WTC11 (cell line): Measurements from ENCODE around the gene RASA1.

ENCODE experiments used
- ATF1 ChIP-seq: sonication (generic); formaldehyde crosslinking; IDR thresholded peaks from 2 replicates; pipeline ENCODE4 v1.8.1; 2023; ENCODE audit warnings: mild to moderate bottlenecking, moderate library complexity, missing genetic modification reagents
- CTCF ChIP-seq: fragments of 200-600 bp; IDR thresholded peaks from 2 replicates; pipeline ENCODE4 v1.8.0; 2022; ENCODE audit warnings: antibody characterized with exemption
- ELF4 ChIP-seq: sonication (generic); formaldehyde crosslinking; IDR thresholded peaks from 2 replicates; pipeline ENCODE4 v1.8.1; 2022; ENCODE audit warnings: low read depth, mild to moderate bottlenecking, moderate library complexity, missing genetic modification reagents
- FOXK1 ChIP-seq: sonication (generic); formaldehyde crosslinking; IDR thresholded peaks from 2 replicates; pipeline ENCODE4 v1.8.0; 2022; ENCODE audit warnings: mild to moderate bottlenecking, moderate library complexity, missing genetic modification reagents
- TEAD1 ChIP-seq: sonication (generic); formaldehyde crosslinking; IDR thresholded peaks from 2 replicates; pipeline ENCODE4 v1.8.0; 2022; ENCODE audit warnings: mild to moderate bottlenecking, missing genetic modification reagents
- USF1 ChIP-seq: sonication (generic); formaldehyde crosslinking; IDR thresholded peaks from 2 replicates; pipeline ENCODE4 v1.8.0; 2022; ENCODE audit warnings: mild to moderate bottlenecking, missing genetic modification reagents
- ZBTB43 ChIP-seq: sonication (generic); formaldehyde crosslinking; IDR thresholded peaks from 2 replicates; pipeline ENCODE4 v1.8.1; 2023; ENCODE audit warnings: mild to moderate bottlenecking, missing genetic modification reagents

GRCh38 chr5:87437724-87438123 lies 170.0 kb downstream of the RASA1 start:
- TF ChIP-seq ATF1 (CRISPR knock-in tag): no peak
- no peak for TF ChIP-seq FOXK1
- no peak for TF ChIP-seq CTCF
- no peak for TF ChIP-seq TEAD1 (CRISPR knock-in tag)
- no peak for TF ChIP-seq USF1
- TF ChIP-seq ZBTB43: no peak
- TF ChIP-seq ELF4 (CRISPR knock-in tag): no peak
